HG03064 (cell line): ENCODE results near the gene LRGUK.
"Not testable (repeated sequence)": the region's sequence is repeated elsewhere in the genome, so short reads cannot be mapped to it uniquely, and the experiment has no call there.

Source experiments
- ATAC-seq: cut with Tn5 transposase; IDR thresholded peaks from one replicate; pipeline ENCODE4 v1.9.1; 2021; ENCODE audit warnings: low read depth; ENCODE audit not compliant: unreplicated experiment

LRGUK gene

DNA sequence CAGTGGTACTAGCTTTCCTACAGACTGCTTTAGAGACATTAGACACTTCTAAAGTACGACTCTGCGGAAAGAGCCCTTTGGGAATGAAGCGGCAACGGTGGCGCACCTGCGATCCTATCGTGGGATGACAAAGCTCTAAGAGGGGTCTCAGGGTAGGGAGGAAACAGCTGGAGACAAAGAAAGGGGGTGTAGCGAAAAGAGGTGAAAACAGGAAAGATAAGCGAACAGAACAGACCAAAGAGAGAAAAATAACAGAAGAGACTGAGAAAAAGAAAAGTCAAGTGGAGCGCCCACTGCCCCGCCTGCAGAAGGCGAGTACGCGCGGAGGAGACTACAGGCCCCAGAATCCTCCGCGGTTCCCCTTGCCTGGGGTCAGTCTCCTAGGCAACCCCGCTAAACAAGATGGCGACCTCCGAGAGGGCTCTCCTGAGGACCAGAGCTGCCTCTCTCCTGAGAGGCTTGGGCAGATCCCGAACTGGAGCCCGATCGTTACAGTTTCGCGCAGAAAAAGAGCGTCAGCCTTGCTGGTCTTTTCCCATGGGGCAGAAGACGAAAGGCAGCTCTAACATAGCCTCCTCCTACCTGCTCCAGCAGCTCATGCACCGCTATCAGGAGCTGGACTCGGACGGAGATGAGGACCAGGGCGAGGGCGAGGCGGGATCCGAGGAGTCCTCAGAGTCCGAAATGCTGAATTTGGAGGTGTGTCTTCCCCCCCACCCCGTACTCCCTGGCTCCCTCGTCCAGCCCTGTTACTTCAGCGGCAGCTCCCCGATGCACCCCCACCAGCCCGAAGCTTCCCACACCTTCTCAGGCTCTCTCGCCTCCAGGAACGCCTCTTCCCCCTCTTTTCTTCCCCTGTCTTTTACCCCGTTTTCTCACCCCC lies at the start of gene LRGUK:
Gene LRGUK, plus strand, starts transcription at position 375 of the 883 bp plus-strand sequence. Its CDS starts 28 bp downstream, at position 403.
- peak; percentile 100 for ATAC-seq

DNA sequence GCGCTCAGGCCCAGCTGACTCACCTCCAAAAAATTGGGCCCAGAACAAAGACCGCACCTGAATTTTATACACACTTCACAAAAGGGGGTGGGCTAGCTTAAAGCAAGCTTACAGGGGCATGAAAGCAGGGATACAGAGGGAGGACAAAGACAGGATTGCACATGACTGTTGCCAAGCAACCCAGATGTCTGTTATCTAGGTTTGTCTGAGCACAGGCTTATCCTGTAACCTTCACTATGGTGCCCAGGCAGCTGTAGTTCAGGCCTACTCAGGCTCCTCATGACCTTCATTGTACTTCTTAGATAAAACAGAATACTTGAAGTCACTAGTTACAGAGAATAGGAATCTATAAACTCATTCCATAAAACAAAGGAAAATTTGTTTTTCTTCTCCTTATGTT lies 49.6 kb upstream of the LRGUK start:
- not testable (repeated sequence) for ATAC-seq

DNA sequence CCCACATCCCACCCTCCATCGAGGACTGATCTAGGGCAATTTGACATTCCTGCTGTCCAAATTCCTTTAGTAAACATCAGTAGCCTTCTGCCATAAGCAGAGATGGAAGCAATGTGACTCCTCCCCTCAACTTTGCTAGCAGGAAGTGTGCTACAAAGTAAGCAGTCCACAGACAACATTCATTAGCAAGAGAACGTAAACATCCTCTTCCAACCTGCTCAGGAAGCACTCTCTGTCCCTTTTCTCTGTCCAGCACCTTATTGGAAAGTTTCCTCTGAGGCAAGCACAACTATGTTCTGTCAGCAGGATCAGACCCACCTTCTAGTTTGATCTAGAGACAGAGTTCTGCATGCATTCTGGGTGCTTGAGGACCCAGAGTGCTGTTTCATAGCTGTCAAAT lies 48.1 kb upstream of the LRGUK start:
- no peak for ATAC-seq

GRCh38 chr7:134081695-134082094 lies 45.4 kb upstream of the LRGUK start:
- ATAC-seq: no peak

DNA sequence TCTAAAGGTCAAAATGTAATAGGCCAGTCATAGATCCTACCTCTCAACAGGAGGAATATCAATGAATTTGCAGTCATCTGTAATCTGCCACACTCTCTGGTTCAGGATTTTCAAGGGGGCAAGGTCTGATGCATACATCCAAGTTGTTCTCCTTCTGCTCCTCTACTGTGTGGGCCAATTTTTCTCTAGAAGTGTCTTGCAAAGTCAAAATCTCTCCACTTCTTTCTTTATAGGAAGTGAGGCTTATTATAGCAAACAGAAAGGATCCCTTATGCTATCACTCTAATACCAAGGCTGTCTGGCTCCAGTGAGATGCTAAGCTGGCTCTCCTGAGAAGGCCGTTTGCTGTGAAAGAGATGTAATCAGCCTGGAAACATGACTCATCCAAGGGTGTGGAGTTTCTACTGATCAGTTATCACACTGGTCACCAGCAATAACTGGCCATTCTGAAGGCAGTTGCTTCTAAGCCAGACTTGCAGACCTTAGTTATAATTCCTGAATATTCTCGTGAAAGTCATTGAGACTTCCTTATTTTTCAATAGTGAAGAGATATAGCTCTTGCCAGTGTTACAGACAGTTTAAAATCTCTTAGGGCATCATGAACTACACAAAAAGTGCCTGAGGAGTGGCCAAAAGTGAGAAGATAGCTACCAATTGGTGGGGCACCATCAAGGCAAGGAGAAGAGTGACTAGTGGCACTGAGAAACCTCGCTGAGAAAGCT lies 43.2 kb upstream of the LRGUK start:
- no peak for ATAC-seq

GRCh38 chr7:134084488-134085144 lies 42.5 kb upstream of the LRGUK start:
- no peak for ATAC-seq

DNA sequence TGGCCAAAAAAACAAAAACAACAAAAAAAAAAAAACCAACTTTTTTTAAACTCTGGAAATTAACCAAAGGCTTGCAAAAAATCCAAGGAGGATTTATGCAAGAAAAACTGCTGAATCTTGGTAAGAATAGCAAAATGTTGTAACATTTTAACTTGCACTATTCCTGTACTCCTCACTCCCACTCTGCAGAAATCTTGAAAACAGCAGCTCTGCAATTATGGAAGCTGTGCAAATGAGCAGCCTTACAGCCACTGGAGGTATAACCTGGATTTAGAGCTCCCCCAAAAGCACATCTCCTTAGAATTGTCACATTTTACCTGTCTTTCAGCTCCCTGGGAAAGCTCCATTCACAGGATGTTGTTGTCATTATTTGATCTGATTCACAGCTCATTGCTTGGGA lies 41.8 kb upstream of the LRGUK start:
- no peak for ATAC-seq

- ATAC-seq: no peak
These were observed 40.0 kb upstream of the LRGUK start for GRCh38 chr7:134086998-134087735.

DNA sequence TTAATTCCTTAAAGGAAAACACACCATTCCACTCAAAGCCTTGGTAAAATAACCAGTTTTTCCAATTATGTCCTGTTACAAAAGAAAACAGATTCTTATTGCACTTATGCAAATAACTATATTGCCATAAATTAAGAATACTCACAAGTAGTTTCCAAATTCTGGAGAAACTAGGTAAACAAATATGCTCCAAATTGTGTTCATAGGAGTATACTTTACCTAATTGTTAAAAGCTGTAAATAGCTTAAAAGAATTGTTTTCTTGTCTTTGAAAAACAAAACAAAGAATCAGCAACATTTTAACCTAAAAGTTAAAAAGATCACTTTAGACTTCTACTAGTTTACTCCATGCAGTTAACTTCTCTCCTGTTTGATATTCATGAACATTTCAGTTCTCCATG lies 38.9 kb upstream of the LRGUK start:
- ATAC-seq: no peak

- ATAC-seq: no peak
These were observed 37.7 kb upstream of the LRGUK start for GRCh38 chr7:134089446-134089845.

- ATAC-seq: no peak
These were observed 29.1 kb upstream of the LRGUK start for GRCh38 chr7:134098072-134098471.

- no peak for ATAC-seq
These were observed 25.4 kb upstream of the LRGUK start for GRCh38 chr7:134101716-134102115.

- ATAC-seq: no peak
These were observed 23.0 kb upstream of the LRGUK start for GRCh38 chr7:134104166-134104565.

DNA sequence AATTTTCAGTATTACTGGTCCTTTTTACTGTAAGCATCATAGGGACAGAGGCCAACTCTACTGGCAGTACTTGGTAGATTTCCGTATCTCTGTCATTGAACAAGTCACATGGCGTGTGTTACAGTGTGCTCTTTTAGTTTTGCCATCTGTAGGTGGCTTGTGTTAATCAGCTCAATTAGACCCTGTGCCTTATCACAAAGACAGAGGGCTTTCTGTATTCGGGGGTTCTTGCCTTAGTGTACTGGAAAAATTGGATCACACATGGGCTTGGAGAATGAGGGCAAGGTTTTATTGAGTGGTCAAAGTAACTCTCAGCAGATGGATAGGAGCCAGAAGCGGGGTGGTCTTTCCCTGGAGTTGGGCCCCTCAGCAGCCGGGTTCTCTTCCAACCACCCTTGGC lies 21.3 kb upstream of the LRGUK start:
- no peak for ATAC-seq

GRCh38 chr7:134108802-134109201 lies 18.3 kb upstream of the LRGUK start:
- no peak for ATAC-seq

GRCh38 chr7:134113655-134114054 lies 13.5 kb upstream of the LRGUK start:
- no peak for ATAC-seq

DNA sequence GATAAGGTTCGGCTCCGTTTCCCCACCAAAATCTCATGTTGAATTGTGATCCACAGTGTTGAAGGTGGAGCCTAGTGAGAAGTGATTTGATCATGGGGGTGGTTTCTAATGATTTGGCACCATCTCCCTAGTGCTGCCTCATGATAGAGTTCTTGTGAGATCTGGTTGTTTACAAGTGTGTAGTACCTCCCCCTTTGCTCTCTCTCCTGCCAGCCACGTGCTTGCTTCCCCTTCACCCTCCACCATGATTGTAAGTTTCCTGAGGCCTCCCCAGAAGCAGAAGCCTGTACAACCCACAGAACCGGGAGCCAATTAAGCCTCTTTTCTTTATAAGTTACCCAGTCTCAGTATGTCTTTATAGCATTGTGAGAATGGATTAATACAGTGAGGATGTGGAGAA lies 12.1 kb upstream of the LRGUK start:
- ATAC-seq: no peak

DNA sequence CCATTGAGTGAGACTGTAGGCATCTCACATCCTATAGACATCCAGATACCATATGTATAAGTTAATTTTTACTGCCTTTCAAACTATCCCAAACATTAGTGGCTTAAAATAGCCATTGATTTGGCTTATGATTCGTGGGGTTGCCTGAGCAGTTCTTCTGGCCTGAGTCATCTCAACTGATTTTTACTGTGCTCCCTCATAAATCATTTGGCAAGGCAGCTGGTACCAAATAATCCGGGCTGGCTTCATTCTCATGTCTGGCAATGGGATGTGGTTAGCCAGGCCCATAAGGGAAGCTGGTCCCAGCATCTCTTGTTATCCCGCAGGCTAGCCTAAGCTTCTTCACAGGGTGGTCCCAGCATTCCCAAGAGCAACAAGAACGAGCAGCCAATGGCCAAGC lies 6.7 kb upstream of the LRGUK start:
- ATAC-seq: no peak

GRCh38 chr7:134121632-134122139 lies 5.5 kb upstream of the LRGUK start:
- ATAC-seq: no peak

DNA sequence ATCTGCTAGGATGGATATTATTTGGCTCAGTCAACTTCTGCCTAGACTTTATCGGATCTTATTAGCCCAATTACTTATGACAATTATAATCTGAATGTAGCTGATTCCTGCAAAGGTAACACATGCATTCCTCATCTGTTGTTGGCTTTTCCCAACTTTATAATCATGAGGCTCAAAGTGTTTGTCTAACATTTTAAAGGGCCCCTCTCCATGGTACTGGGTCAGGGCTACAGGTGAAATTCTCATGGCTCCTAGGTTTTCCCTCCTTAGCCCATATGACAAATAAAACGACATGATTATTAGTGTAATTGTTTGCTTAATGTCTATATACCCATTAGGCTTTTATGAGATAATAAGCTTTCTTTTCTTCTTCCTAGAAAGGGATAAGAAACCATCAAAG lies 4.2 kb upstream of the LRGUK start:
- no peak for ATAC-seq
